Kidney (tissue), 14 donors: Measurements from ENCODE around the gene RPAP3. TPM values are rescaled to one million over a fixed set of nuclear protein-coding genes. Genes with fewer than 3 reads are reported as not detected.

ENCODE experiments used
- DNase-seq, 5 donors: peaks; one replicate each; pipeline ENCODE4 v3.0.0-alpha.2; 2013 to 2020
- FAIRE-seq: peaks from 2 replicates; lab custom pipeline; 2012; peaks lifted over from hg19 to GRCh38; lab: Jason Lieb, UNC
- H3K27ac ChIP-seq, 2 donors: one replicate each; pipeline ENCODE4 v1.7.0; 2013; ENCODE audit warnings: low read depth in 2 of 2, low read length in 2 of 2, inconsistent platforms in 1 of 2
- H3K27me3 ChIP-seq: one replicate; pipeline ENCODE4 v1.7.1; 2013; ENCODE audit warnings: low read length, inconsistent platforms; ENCODE audit not compliant: control insufficient read depth, insufficient read depth
- H3K36me3 ChIP-seq, 3 donors: one replicate each; pipeline versions ENCODE4 v1.7.0 to v1.7.1; 2013; ENCODE audit warnings: low read length in 3 of 3, control low read depth in 1 of 3, inconsistent platforms in 1 of 3; ENCODE audit not compliant: insufficient read depth in 3 of 3, control insufficient read depth in 2 of 3
- H3K4me1 ChIP-seq, 3 donors: one replicate each; pipeline versions ENCODE4 v1.7.0 to v1.7.1; 2013; ENCODE audit warnings: low read length in 3 of 3, inconsistent platforms in 1 of 3, low read depth in 1 of 3; ENCODE audit not compliant: control insufficient read depth in 2 of 3, insufficient read depth in 2 of 3
- H3K4me3 ChIP-seq, 3 donors: one replicate each; pipeline versions ENCODE4 v1.7.0 to v1.8.1; 2013; ENCODE audit warnings: low read length in 3 of 3, control low read depth in 1 of 3, inconsistent platforms in 1 of 3
- H3K9ac ChIP-seq, 3 donors: one replicate each; pipeline versions ENCODE4 v1.7.0 to v1.7.1; 2013; ENCODE audit warnings: low read length in 3 of 3, control low read depth in 1 of 3, inconsistent platforms in 1 of 3
- H3K9me3 ChIP-seq, 3 donors: one replicate each; pipeline versions ENCODE4 v1.7.0 to v1.7.1; 2013; ENCODE audit warnings: low read length in 3 of 3, control low read depth in 1 of 3, inconsistent platforms in 1 of 3; ENCODE audit not compliant: control insufficient read depth in 2 of 3, insufficient read depth in 1 of 3
- intact Hi-C: fragments of 100-400 bp; cut with DNase I; formaldehyde crosslinking; loops from one replicate; pipeline ENCODE4 v1.11.1; 2022
- polyA plus RNA-seq: library from polyadenylated mRNA; stranded (reverse); fragments of 350-450 nt; fragmentation: Illumina TruSeq; extraction: RNeasy Lipid Tissue Mini Kit (QIAGEN cat#74804); gene quantifications from one replicate; pipeline ENCODE4 v1.2.3, GENCODE V29; 2014; ENCODE audit warnings: low read depth, low replicate concordance; ENCODE audit not compliant: insufficient read depth
- total RNA-seq: library from RNA; stranded (reverse); fragmentation: NEBNext Ultra II Directional; extraction: Animal tissue kit (Norgen Biotek cat#: 25700); gene quantifications from one replicate; pipeline ENCODE4 v1.2.1, GENCODE V29; 2021
- TF ChIP-seq, protein P1 (sequence below): IDR thresholded peaks from 3 replicates; pipeline ENCODE4 v1.5.1; 2012; ENCODE audit warnings: mild to moderate bottlenecking, moderate library complexity, borderline replicate concordance; ENCODE audit not compliant: insufficient read depth; ENCODE audit errors: extremely low read depth
- donor health status: control.
- donor health status: control.
- donor health status: control.
- donor health status: control.
- donor health status: control.
- donor health status: DM: yes; HTN: yes; CAD: no.
- donor health status: Normal renal cell carcinoma (clear cell type).

The RPAP3 gene
- total and polyA plus RNA-seq, 2 donors from 2014 or later: 15.6 to 20.6 TPM

DNA sequence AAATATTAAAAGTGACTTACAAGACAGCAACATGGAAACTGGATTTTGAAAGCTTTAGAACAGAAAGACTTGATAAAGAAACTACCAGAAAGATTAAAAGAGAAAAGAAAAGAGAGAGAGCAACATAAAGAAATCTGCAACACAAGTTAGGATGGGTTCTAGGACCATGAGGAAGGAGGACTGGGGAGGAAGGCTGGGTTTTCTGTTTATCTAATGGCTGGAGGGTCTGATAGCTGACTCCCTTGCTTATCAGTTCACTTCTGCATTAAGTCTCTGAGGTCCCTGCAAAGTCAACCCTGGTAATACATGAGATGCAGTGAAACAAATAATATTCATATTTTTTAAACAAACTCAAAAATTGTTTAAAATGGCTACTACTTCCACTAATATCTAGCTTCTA is 90.1 kb downstream of the RPAP3 start:
- FAIRE-seq: no peak
- no peaks in the 10 kb centered on the region for H3K27me3 ChIP-seq

DNA sequence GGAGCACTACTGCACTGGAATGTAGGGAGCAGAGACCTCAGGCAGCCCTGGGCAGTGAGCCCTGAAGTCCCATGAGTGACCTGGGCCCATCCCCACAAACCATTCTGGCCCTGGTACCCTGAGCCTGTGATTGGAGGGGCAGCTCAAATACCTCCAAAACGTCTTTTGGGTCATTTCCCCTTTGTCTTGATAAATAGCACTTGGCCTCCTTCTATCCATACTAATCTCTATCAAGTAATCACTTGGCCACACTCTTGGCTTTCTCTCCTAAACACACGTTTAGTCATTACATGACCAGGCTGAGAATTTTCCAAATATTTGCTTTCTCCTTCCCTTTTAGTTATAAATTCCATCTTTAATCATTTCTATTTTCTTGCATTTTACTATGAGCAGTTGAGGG is 91.3 kb downstream of the RPAP3 start:
- Histone ChIP-seq H3K27ac (no peak overlapping the region), H3K36me3 (no peaks in the 10 kb centered on the region), H3K4me1 (no peaks in the 10 kb centered on the region), H3K4me3 (no peak overlapping the region), H3K9ac (no peak overlapping the region), H3K9me3 (peaks cover 0 to 8% (median 0%) of the 10 kb centered on the region in 3 donors), H3K27me3 (no peaks in the 10 kb centered on the region)
- intact Hi-C loops: no loop called here
- TF ChIP-seq, protein P1, sequence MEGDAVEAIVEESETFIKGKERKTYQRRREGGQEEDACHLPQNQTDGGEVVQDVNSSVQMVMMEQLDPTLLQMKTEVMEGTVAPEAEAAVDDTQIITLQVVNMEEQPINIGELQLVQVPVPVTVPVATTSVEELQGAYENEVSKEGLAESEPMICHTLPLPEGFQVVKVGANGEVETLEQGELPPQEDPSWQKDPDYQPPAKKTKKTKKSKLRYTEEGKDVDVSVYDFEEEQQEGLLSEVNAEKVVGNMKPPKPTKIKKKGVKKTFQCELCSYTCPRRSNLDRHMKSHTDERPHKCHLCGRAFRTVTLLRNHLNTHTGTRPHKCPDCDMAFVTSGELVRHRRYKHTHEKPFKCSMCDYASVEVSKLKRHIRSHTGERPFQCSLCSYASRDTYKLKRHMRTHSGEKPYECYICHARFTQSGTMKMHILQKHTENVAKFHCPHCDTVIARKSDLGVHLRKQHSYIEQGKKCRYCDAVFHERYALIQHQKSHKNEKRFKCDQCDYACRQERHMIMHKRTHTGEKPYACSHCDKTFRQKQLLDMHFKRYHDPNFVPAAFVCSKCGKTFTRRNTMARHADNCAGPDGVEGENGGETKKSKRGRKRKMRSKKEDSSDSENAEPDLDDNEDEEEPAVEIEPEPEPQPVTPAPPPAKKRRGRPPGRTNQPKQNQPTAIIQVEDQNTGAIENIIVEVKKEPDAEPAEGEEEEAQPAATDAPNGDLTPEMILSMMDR: no peak
- no peak for DNase-seq
- FAIRE-seq: no peak

More for the DNA sequence above, 90.1 kb downstream of the RPAP3 start:
- TF ChIP-seq, protein P1: no peak
- H3K27ac ChIP-seq: no peak overlapping the region
- no peaks in the 10 kb centered on the region for H3K36me3 ChIP-seq
- no peak overlapping the region for H3K4me3 ChIP-seq
- intact Hi-C loops: no loop called here
- H3K9ac ChIP-seq: no peak overlapping the region
- H3K9me3 ChIP-seq: peaks cover 0 to 8% (median 0%) of the 10 kb centered on the region in 3 donors
- no peaks in the 10 kb centered on the region for H3K4me1 ChIP-seq
- no peak for DNase-seq

DNA sequence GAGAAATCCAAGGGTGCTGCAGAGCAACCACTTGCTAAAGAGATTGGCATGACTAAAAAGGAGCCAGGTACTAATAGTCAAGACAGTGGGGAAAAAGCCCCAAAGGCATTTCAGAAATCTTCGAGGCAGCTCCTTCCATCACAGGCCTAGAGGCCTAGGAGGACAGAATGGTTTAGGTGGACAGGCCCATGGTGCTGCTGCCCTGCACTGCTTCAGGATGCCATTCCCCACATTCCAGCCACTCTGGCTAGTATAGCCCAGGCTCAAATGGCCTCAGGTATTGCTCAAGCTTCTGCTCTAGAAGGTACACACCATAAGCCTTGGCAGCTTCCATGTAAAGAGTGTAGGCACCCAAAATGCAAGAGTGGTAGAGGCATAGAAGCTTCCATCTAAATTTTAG is 92.9 kb downstream of the RPAP3 start:
- no peaks in the 10 kb centered on the region for H3K27me3 ChIP-seq
- H3K9me3 ChIP-seq: peaks cover 0 to 8% (median 0%) of the 10 kb centered on the region in 3 donors
- DNase-seq: no peak
- no peak overlapping the region for H3K4me3 ChIP-seq
- TF ChIP-seq, protein P1: no peak
- FAIRE-seq: no peak
- no peak overlapping the region for H3K9ac ChIP-seq
- H3K27ac ChIP-seq: no peak overlapping the region
- intact Hi-C loops: no loop called here
- H3K36me3 ChIP-seq: no peaks in the 10 kb centered on the region
- H3K4me1 ChIP-seq: no peaks in the 10 kb centered on the region

DNA sequence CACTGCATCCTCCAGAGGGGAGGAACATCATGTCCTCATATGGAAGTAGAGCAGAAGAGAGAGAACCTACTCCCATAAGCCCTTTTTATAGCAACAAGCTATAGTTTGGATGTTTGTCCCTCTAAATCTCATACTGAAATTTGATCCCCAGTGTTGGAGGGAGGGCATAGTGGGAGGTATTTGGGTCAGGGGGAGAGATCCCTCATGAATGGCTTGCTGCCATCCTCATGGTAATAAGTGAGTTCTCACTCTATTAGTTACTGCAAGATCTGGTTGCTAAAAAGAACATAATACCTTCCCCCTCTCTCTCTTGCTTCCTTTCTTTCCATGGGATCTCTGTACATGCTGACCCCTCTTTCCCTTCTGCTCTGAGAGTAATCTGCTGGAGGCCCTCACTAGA is 93.9 kb downstream of the RPAP3 start:
- Histone ChIP-seq H3K9me3 (peaks cover 0 to 14% (median 0%) of the 10 kb centered on the region in 3 donors), H3K27ac (no peak overlapping the region), H3K9ac (no peak overlapping the region), H3K4me1 (no peaks in the 10 kb centered on the region), H3K36me3 (no peaks in the 10 kb centered on the region), H3K4me3 (no peak overlapping the region), H3K27me3 (no peaks in the 10 kb centered on the region)
- FAIRE-seq (no peak), DNase-seq (peak in 2 of 5 donors; percentile 25 to 30)
- TF ChIP-seq, protein P1: no peak
- intact Hi-C loops: no loop called here
